A673 (cell line): ENCODE results near the gene ULK4. TPM values are rescaled to one million over a fixed set of nuclear protein-coding genes. Genes with fewer than 3 reads are reported as not detected.

ENCODE experiments used
- BruUV-seq: library from RNA; stranded (reverse); fragments of 400-500 nt; replicated peaks from 2 replicates; lab custom pipeline; 2021; lab: Mats Ljungman, UMichigan
- CTCF ChIA-PET: fragments of 300-600 bp; sonication (Branson Sonifier 250); formaldehyde crosslinking; loops from one replicate; lab custom pipeline; 2022; ENCODE audit warnings: antibody characterized with exemption; lab: Charles Lee
- POLR2A ChIA-PET: fragments of 300-600 bp; sonication (Branson Sonifier 250); formaldehyde crosslinking; loops from one replicate; lab custom pipeline; 2022; ENCODE audit warnings: antibody characterized with exemption; ENCODE audit not compliant: low non-redundant PET; lab: Charles Lee
- DNase-seq: peaks from one replicate; pipeline ENCODE4 v3.0.0-alpha.2; 2015; ENCODE audit warnings: low spot score
- H3K27ac ChIP-seq: fragments of 200-600 bp; sonication (generic); 2 replicates; pipeline ENCODE4 v1.5.1; 2016; ENCODE audit warnings: mixed run types, low read depth, mild to moderate bottlenecking, mixed read lengths, antibody characterized with exemption, low read length; ENCODE audit not compliant: poor library complexity, severe bottlenecking
- H3K27me3 ChIP-seq: fragments of 200-600 bp; sonication (generic); replicated peaks from 2 replicates; pipeline ENCODE4 v1.6.1; 2017; ENCODE audit warnings: mixed run types, low read depth, mild to moderate bottlenecking, mixed read lengths, antibody characterized with exemption, low read length; ENCODE audit not compliant: insufficient read depth, poor library complexity
- H3K36me3 ChIP-seq: fragments of 200-600 bp; sonication (generic); 2 replicates; pipeline ENCODE4 v1.6.1; 2016; ENCODE audit warnings: mixed run types, mild to moderate bottlenecking, mixed read lengths, antibody characterized with exemption, low read length; ENCODE audit not compliant: insufficient read depth, poor library complexity, severe bottlenecking
- H3K4me1 ChIP-seq: fragments of 200-600 bp; sonication (generic); 2 replicates; pipeline ENCODE4 v1.6.1; 2017; ENCODE audit warnings: mixed run types, mild to moderate bottlenecking, mixed read lengths, antibody characterized with exemption, low read length; ENCODE audit not compliant: insufficient read depth, poor library complexity, severe bottlenecking
- H3K4me3 ChIP-seq: fragments of 200-600 bp; sonication (generic); 2 replicates; pipeline ENCODE4 v1.5.1; 2016; ENCODE audit warnings: low read depth, mixed run types, mild to moderate bottlenecking, mixed read lengths, low read length; ENCODE audit not compliant: poor library complexity, severe bottlenecking
- H3K9me3 ChIP-seq: fragments of 200-600 bp; sonication (generic); 2 replicates; pipeline ENCODE4 v1.6.1; 2016; ENCODE audit warnings: mixed run types, low read depth, mild to moderate bottlenecking, mixed read lengths, antibody characterized with exemption, low read length; ENCODE audit not compliant: poor library complexity, severe bottlenecking
- CTCF ChIP-seq: fragments of 300-800, 200-600 bp; sonication (generic); conservative IDR thresholded peaks from 2 replicates; pipeline ENCODE4 v1.5.1; 2017; ENCODE audit warnings: low read depth, mild to moderate bottlenecking, antibody characterized with exemption, low read length, moderate library complexity, mixed read lengths
- EZH2 ChIP-seq: fragments of 200-600 bp; sonication (generic); IDR thresholded peaks from 2 replicates; pipeline ENCODE4 v1.6.1; 2017; ENCODE audit warnings: borderline replicate concordance, low read depth, mild to moderate bottlenecking, mixed read lengths, antibody characterized with exemption, low read length; ENCODE audit not compliant: poor library complexity, severe bottlenecking
- intact Hi-C: fragments of 100-400 bp; cut with micrococcal nuclease; formaldehyde crosslinking; loops from one replicate; pipeline ENCODE4 v1.10.0; 2022; ENCODE audit not compliant: unreplicated experiment
- total RNA-seq: library from RNA; stranded (reverse); gene quantifications from 2 replicates; pipeline ENCODE4 v1.2.3, GENCODE V29; 2021

ULK4 gene
- total RNA-seq, 1 experiment from 2014 or later, result 7.4 TPM

- H3K36me3 ChIP-seq, result no peaks in the 10 kb centered on the region
- TF ChIP-seq CTCF (no peak), EZH2 (no peak)
- intact Hi-C loops, result no loop called here
- H3K27me3 ChIP-seq, result no peaks in the 10 kb centered on the region
- ChIA-PET CTCF (no interaction called here), POLR2A (no interaction called here)
- no peak overlapping the region for H3K27ac ChIP-seq
- no TSS peak for BruUV-seq
- H3K9me3 ChIP-seq, result no peaks in the 10 kb centered on the region
- H3K4me3 ChIP-seq, result no peak overlapping the region
- no peaks in the 10 kb centered on the region for H3K4me1 ChIP-seq
- DNase-seq, result no peak
Measured at GRCh38 chr3:41216993-41217392, 744.9 kb downstream of the ULK4 start.

GRCh38 chr3:41216422-41216821 lies 745.5 kb downstream of the ULK4 start:
- ChIA-PET POLR2A (no interaction called here), CTCF (no interaction called here)
- H3K9me3 ChIP-seq, result no peaks in the 10 kb centered on the region

GRCh38 chr3:41213588-41213987 lies 748.3 kb downstream of the ULK4 start:
- H3K27ac ChIP-seq, result no peak overlapping the region
- H3K9me3 ChIP-seq, result no peaks in the 10 kb centered on the region
- H3K4me1 ChIP-seq, result no peaks in the 10 kb centered on the region
- DNase-seq, result no peak
- intact Hi-C loops, result no loop called here
- no peaks in the 10 kb centered on the region for H3K36me3 ChIP-seq
- BruUV-seq, result no TSS peak
- POLR2A ChIA-PET, result no interaction called here
- H3K4me3 ChIP-seq, result no peak overlapping the region
- TF ChIP-seq CTCF (no peak), EZH2 (no peak)
- CTCF ChIA-PET, result no interaction called here
- H3K27me3 ChIP-seq, result no peaks in the 10 kb centered on the region

More at GRCh38 chr3:41216422-41216821, 745.5 kb downstream of the ULK4 start:
- Histone ChIP-seq H3K4me3 (no peak overlapping the region), H3K36me3 (no peaks in the 10 kb centered on the region), H3K4me1 (no peaks in the 10 kb centered on the region), H3K27ac (no peak overlapping the region), H3K27me3 (no peaks in the 10 kb centered on the region)
- no peak for DNase-seq
- intact Hi-C loops, result no loop called here
- TF ChIP-seq CTCF (no peak), EZH2 (no peak)
- no TSS peak for BruUV-seq
